ENCODE results near the gene TBCK.
"Not testable (repeated sequence)": the region's sequence is repeated elsewhere in the genome, so short reads cannot be mapped to it uniquely, and the experiment has no call there.

The TBCK gene

GRCh38 chr4:106284227-106284626, 31.8 kb downstream of the TBCK start:
- no peak for DNase-seq (ENCODE audit: low read depth)

GRCh38 chr4:106277140-106277675, 38.8 kb downstream of the TBCK start:
- no peak for DNase-seq (ENCODE audit: low read depth)

- no peak for DNase-seq (ENCODE audit: low read depth)
Measured at GRCh38 chr4:106273831-106274230, 42.2 kb downstream of the TBCK start.

- no peak for DNase-seq (ENCODE audit: low read depth)
Measured at GRCh38 chr4:106270736-106271135, 45.3 kb downstream of the TBCK start.

GRCh38 chr4:106269711-106270110, 46.3 kb downstream of the TBCK start:
- DNase-seq (ENCODE audit: low read depth): no peak

- no peak for DNase-seq (ENCODE audit: low read depth)
Measured at GRCh38 chr4:106268786-106269185, 47.2 kb downstream of the TBCK start.

GRCh38 chr4:106266201-106266600, 49.8 kb downstream of the TBCK start:
- no peak for DNase-seq (ENCODE audit: low read depth)

- DNase-seq (ENCODE audit: low read depth): no peak
Measured at GRCh38 chr4:106264331-106264728, 51.7 kb downstream of the TBCK start.

GRCh38 chr4:106263594-106264330, 52.2 kb downstream of the TBCK start:
- no peak for DNase-seq (ENCODE audit: low read depth)

- no peak for DNase-seq (ENCODE audit: low read depth)
Measured at GRCh38 chr4:106261980-106262379, 54.0 kb downstream of the TBCK start.

- DNase-seq (ENCODE audit: low read depth): no peak
Measured at GRCh38 chr4:106258145-106259045, 57.6 kb downstream of the TBCK start.

GRCh38 chr4:106256190-106256589, 59.8 kb downstream of the TBCK start:
- DNase-seq (ENCODE audit: low read depth): no peak

- no peak for DNase-seq (ENCODE audit: low read depth)
Measured at GRCh38 chr4:106255195-106255594, 60.8 kb downstream of the TBCK start.

- no peak for DNase-seq (ENCODE audit: low read depth)
Measured at GRCh38 chr4:106253364-106254129, 62.5 kb downstream of the TBCK start.

GRCh38 chr4:106247600-106247999, 68.4 kb downstream of the TBCK start:
- DNase-seq (ENCODE audit: low read depth): no peak

GRCh38 chr4:106246441-106246840, 69.6 kb downstream of the TBCK start:
- no peak for DNase-seq (ENCODE audit: low read depth)

- DNase-seq (ENCODE audit: low read depth): no peak
Measured at GRCh38 chr4:106245176-106245575, 70.8 kb downstream of the TBCK start.

GRCh38 chr4:106240699-106241098, 75.3 kb downstream of the TBCK start:
- DNase-seq (ENCODE audit: low read depth): no peak

GRCh38 chr4:106238820-106239420, 77.1 kb downstream of the TBCK start:
- DNase-seq (ENCODE audit: low read depth): no peak

GRCh38 chr4:106231931-106232330, 84.1 kb downstream of the TBCK start:
- DNase-seq (ENCODE audit: low read depth): no peak

- no peak for DNase-seq (ENCODE audit: low read depth)
Measured at GRCh38 chr4:106222548-106222947, 93.5 kb downstream of the TBCK start.

- not testable (repeated sequence) for DNase-seq (ENCODE audit: low read depth)
Measured at GRCh38 chr4:106213291-106213690, 102.7 kb downstream of the TBCK start.

Data from activated T-helper 1 cell treated with Interleukin-2 at 50 U/mL for 16 hours (primary cell).